ENCODE results near the gene STK32B. TPM values are rescaled to one million over a fixed set of nuclear protein-coding genes. Genes with fewer than 3 reads are reported as not detected.

The STK32B gene
- total and polyA plus RNA-seq, 2 donors (not counting 1 experiment from before 2014, with no cell fraction given): 0.22 to 0.30 TPM

DNA sequence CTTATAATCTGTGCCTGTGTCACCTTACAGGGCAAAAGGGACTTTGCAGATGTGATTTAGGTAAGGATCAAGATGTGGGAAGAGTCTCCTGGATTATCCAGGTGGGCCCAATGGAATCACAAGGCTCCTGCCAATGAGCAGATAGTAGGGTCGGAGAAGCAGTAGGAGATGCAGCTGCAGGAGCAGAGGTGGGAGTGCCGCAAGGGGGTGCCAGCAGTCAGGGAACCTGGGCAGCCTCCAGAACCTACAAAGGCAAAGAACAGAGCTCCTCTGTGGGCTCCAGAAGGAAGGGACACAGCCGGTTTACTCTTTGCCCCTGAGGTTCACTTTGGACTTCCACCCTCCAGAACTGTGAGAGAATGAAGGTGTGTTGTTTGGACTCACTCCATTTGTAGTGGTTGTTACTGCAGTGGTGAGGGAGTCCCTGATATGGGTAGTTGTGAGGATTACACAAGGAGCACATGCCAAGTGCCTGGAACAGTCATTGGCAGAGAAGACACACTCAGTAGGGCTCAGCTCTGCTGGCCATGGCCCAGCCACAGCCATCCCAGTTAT is 338.6 kb downstream of the STK32B start:
- Histone ChIP-seq H3K9ac (ENCODE audit: low read length) (no peak overlapping the region), H2AFZ (ENCODE audit: insufficient read depth, low read depth, low read length, poor library complexity, severe bottlenecking) (no peak overlapping the region), H4K20me1 (ENCODE audit: control insufficient read depth, insufficient read depth, low read length, poor library complexity, severe bottlenecking) (no peaks in the 10 kb centered on the region), H3K4me2 (replicated peaks; ENCODE audit: low read depth, low read length, poor library complexity, severe bottlenecking) (no peak overlapping the region), H3K4me3 (ENCODE audit: control extremely low read depth in 1 of 5, extremely low read depth in 1 of 5, insufficient read depth in 1 of 5, low read depth in 2 of 5, low read length in 4 of 5) (no peak overlapping the region), H3K79me2 (ENCODE audit: control insufficient read depth, insufficient read depth, low read length) (no peaks in the 10 kb centered on the region), H3K9me3 (ENCODE audit: control extremely low read depth in 1 of 3, control insufficient read depth in 2 of 3, insufficient read depth in 1 of 3, low read length in 2 of 3) (no peaks in the 10 kb centered on the region), H3K27me3 (replicated peaks in 1 of 4; ENCODE audit: control extremely low read depth in 1 of 4, control insufficient read depth in 3 of 4, insufficient read depth in 4 of 4, low read length in 3 of 4) (no peaks in the 10 kb centered on the region), H3K36me3 (replicated peaks in 1 of 2; ENCODE audit: control extremely low read depth in 1 of 2, control insufficient read depth in 1 of 2, extremely low read depth in 1 of 2, insufficient read depth in 2 of 2, low read length in 1 of 2) (no peaks in the 10 kb centered on the region), H3K27ac (ENCODE audit: low read length in 2 of 2) (no peak overlapping the region), H3K4me1 (ENCODE audit: control insufficient read depth in 2 of 2, insufficient read depth in 2 of 2, low read length in 2 of 2) (no peaks in the 10 kb centered on the region)
- no peak overlapping the region for H3K27ac Mint-ChIP-seq
- H3K4me1 Mint-ChIP-seq: no peaks in the 10 kb centered on the region
- TF ChIP-seq EZH2 (IDR thresholded peaks at IDR 0.05; ENCODE audit: borderline replicate concordance, insufficient read depth, low read depth, low read length, poor library complexity, severe bottlenecking): no peak
- TF ChIP-seq, protein P1, sequence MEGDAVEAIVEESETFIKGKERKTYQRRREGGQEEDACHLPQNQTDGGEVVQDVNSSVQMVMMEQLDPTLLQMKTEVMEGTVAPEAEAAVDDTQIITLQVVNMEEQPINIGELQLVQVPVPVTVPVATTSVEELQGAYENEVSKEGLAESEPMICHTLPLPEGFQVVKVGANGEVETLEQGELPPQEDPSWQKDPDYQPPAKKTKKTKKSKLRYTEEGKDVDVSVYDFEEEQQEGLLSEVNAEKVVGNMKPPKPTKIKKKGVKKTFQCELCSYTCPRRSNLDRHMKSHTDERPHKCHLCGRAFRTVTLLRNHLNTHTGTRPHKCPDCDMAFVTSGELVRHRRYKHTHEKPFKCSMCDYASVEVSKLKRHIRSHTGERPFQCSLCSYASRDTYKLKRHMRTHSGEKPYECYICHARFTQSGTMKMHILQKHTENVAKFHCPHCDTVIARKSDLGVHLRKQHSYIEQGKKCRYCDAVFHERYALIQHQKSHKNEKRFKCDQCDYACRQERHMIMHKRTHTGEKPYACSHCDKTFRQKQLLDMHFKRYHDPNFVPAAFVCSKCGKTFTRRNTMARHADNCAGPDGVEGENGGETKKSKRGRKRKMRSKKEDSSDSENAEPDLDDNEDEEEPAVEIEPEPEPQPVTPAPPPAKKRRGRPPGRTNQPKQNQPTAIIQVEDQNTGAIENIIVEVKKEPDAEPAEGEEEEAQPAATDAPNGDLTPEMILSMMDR (IDR thresholded peaks at IDR 0.05): no peak
- no peak for ATAC-seq (ENCODE audit: low read depth)
- WGBS (ENCODE audit: insufficient coverage): 58% methylated on average over 3 of the region's 3 CpGs
- no peaks in the 10 kb centered on the region for H3K9me3 Mint-ChIP-seq (ENCODE audit: insufficient read depth)
- POLR2A ChIA-PET: no interaction called here
- no peak overlapping the region for H3K4me3 Mint-ChIP-seq
- no peaks in the 10 kb centered on the region for H3K27me3 Mint-ChIP-seq
- no peak for DNase-seq
- intact Hi-C loops (cut with micrococcal nuclease): no loop called here
- CTCF ChIA-PET: no interaction called here

DNA sequence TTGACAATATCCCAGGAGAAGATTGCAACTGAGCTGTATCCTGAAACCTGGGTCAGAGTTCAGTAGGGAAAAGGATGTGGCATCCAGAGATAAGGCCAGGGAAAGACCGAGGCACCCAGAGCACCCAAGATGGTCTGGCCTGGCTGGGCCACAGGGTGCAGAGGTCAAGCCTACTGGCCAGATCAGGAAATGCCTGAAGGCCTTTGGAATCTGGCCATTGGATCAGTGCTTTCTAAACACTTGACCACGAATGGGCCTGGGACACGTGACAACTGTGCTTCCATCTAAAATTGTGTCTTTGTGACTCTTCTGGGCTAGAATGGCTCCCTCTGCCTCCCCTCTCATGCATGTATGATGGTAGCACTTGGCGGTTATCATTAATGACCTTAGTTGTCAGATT is 340.2 kb downstream of the STK32B start:
- H3K36me3 ChIP-seq (replicated peaks in 1 of 2; ENCODE audit: control extremely low read depth in 1 of 2, control insufficient read depth in 1 of 2, extremely low read depth in 1 of 2, insufficient read depth in 2 of 2, low read length in 1 of 2): no peaks in the 10 kb centered on the region
- Mint-ChIP-seq H3K4me1 (no peaks in the 10 kb centered on the region), H3K27ac (no peak overlapping the region), H3K4me3 (no peak overlapping the region), H3K9me3 (ENCODE audit: insufficient read depth) (no peaks in the 10 kb centered on the region), H3K27me3 (no peaks in the 10 kb centered on the region)
- H2AFZ ChIP-seq (ENCODE audit: insufficient read depth, low read depth, low read length, poor library complexity, severe bottlenecking): no peak overlapping the region
- intact Hi-C loops (cut with micrococcal nuclease): no loop called here
- no peaks in the 10 kb centered on the region for H3K27me3 ChIP-seq (replicated peaks in 1 of 4; ENCODE audit: control extremely low read depth in 1 of 4, control insufficient read depth in 3 of 4, insufficient read depth in 4 of 4, low read length in 3 of 4)
- TF ChIP-seq, protein P1 (IDR thresholded peaks at IDR 0.05): no peak
- no peak for TF ChIP-seq EZH2 (IDR thresholded peaks at IDR 0.05; ENCODE audit: borderline replicate concordance, insufficient read depth, low read depth, low read length, poor library complexity, severe bottlenecking)
- H3K4me2 ChIP-seq (replicated peaks; ENCODE audit: low read depth, low read length, poor library complexity, severe bottlenecking): no peak overlapping the region
- ChIA-PET POLR2A (no interaction called here), CTCF (no interaction called here)
- H3K9me3 ChIP-seq (ENCODE audit: control extremely low read depth in 1 of 3, control insufficient read depth in 2 of 3, insufficient read depth in 1 of 3, low read length in 2 of 3): no peaks in the 10 kb centered on the region
- H3K4me3 ChIP-seq (ENCODE audit: control extremely low read depth in 1 of 5, extremely low read depth in 1 of 5, insufficient read depth in 1 of 5, low read depth in 2 of 5, low read length in 4 of 5): no peak overlapping the region
- H3K9ac ChIP-seq (ENCODE audit: low read length): no peak overlapping the region
- no peaks in the 10 kb centered on the region for H3K4me1 ChIP-seq (ENCODE audit: control insufficient read depth in 2 of 2, insufficient read depth in 2 of 2, low read length in 2 of 2)
- DNase-seq (no peak), ATAC-seq (ENCODE audit: low read depth) (no peak)
- H3K27ac ChIP-seq (ENCODE audit: low read length in 2 of 2): no peak overlapping the region
- no peaks in the 10 kb centered on the region for H3K79me2 ChIP-seq (ENCODE audit: control insufficient read depth, insufficient read depth, low read length)
- WGBS (ENCODE audit: insufficient coverage): 75% methylated on average over 3 of the region's 4 CpGs
- no peaks in the 10 kb centered on the region for H4K20me1 ChIP-seq (ENCODE audit: control insufficient read depth, insufficient read depth, low read length, poor library complexity, severe bottlenecking)
